T follicular helper cell (primary cell): ENCODE measurements around the gene BUB1.
"Not testable (repeated sequence)": the region's sequence is repeated elsewhere in the genome, so short reads cannot be mapped to it uniquely, and the experiment has no call there.

ENCODE experiments used
- DNase-seq: peaks from one replicate; pipeline ENCODE4 v3.0.0-alpha.2; 2020; ENCODE audit warnings: low read depth
- total RNA-seq, 2 experiments: gene quantifications; one replicate each; lab custom pipeline; 2026; lab: John Stamatoyannopoulos, UW

Gene BUB1
- total RNA-seq: 4.0 to 9.2 reads per million in 2 experiments

DNA sequence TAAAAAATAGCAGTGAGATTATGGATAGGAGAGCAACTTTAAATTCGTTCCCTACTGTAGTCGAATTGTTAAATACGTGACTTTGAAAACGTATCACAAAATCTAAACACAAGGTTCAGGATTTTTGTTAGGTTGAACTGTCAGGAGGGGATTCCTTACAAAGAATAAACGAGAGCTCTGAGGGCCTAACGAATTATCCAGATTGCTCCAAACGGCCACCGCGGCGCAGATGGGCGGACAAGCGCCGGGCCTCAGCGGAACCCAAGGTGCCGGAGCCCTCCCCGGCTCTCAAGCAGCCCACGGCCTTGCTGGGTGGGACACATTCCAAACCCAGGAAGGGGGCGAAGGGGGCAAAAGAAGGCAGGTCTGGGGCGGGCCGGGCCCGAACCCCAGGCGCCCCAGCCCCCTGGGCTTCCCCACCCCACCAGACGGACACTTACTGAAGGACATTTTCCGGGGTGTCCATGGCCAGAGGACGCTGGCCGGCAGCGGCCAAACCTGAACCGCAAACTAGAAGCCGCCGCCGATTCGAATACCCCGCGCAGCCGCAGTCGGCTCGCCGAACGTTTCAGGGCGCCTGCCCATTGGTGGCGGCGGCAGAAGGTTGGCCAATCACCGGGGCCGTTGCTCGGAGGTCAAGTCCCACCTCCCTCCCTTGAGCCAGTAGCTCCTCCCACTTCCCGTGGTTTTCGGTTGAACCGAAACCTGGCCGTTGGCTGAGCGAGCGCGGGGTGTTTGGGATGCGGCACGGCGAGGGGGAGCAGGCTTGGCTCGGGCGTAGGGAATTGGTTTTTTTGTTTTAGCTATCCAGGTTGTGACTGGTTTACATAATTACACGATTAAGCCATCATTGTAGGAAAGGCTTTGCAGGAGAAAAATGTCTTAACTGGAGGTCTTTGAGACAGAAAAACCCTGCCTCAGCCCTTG lies at the start of gene BUB1:
BUB1 (minus strand) TSS at position 534 of the 927 bp plus-strand sequence; CDS start at position 466, 68 bp downstream.
- DNase-seq: peak; percentile 91

DNA sequence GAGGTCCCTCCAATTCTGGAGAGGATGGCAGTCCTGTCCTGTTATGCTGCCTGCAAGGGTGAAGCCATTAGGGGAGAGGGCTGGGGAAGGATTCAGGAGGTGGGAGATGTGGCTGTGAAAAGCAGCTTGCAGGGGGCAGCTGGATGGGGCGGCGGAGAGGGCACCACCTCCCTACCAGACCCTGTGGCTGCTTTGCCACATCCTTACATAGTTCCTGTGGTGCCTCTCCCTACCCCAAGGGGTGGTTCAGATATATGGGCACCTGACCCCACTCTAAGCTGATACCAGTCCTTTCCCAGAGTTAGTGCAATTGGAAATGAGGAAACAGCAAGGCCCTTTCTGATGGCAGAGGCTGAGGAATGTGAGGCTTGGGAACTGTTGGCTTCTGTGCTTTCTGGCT lies 48.4 kb upstream of the BUB1 start:
- DNase-seq: no peak

DNA sequence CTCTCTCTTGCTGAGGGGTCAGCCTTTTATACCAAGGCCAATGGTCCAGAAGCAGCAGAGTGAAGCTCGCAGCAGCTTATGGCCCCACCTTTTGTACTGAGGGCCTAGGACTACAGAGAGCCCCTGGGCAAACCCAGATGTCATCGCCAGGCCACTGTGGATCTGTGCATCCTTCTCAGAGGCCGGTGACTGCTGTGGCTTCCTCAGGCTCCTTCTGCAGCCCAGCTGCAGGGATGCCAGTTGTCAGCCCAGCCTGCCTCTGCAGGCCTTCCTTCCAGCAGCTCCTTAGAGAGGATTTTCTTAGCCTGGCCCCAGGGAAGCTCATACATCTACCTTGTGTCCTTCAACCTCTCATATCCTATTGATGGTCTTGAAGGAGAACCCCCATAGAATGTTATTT lies 48.0 kb upstream of the BUB1 start:
- no peak for DNase-seq

DNA sequence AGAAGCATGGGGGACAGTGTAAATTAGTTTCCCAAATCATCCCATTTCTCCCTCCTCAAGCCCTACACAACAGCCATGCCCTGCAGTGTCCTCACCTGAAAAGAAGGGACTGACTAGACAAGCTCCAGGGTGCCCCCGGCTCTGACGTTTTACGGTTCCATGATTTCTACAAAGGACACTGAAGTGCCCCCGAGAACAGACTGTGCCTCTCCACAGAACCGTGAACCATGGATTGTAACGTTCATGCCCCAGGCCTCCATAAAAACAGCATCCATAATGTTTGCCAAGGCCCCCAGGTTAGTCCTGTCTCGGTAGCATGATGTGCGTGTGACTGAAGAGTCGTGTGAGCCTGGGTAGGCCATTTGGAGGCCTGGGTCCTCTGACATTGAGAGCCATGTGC lies 47.5 kb upstream of the BUB1 start:
- no peak for DNase-seq

DNA sequence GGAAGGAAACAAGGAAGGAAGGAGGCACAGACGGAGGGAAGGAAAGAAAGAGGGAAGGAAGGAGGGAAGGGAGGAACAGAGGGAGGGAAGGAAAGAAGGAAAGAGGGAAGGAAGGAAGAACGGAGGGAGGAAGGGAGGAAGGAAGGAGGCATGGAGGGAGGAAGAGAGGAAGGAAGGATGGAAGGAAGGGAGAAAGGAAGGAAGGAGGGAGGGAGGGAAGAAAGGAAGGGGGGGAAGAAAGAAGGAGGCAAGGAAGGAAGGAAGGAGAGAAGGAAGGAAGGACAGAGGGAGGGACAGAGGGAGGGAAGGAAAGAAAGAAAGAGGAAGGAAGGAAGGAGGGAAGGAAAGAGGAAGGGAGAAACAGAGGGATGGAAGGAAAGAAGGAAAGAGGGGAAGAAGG lies 47.0 kb upstream of the BUB1 start:
- no peak for DNase-seq

DNA sequence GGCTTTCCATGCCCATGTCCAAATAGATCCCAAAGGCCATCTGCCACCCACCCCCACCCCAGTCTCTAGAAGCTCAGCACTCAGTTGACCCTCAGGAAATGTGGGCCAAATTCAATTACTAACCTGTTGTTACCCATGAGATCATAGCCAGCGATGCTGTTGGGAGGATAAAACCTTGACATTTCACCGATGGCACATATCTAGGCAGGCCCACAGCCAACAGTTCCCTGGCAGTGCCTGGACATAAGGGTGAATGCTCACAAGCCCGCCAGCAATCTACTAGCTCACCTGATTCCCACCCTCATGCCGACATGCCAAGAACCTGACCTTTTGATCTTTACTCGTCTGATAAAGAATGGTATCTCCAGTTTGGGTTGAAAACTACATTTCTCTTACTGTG lies 42.7 kb upstream of the BUB1 start:
- no peak for DNase-seq

DNA sequence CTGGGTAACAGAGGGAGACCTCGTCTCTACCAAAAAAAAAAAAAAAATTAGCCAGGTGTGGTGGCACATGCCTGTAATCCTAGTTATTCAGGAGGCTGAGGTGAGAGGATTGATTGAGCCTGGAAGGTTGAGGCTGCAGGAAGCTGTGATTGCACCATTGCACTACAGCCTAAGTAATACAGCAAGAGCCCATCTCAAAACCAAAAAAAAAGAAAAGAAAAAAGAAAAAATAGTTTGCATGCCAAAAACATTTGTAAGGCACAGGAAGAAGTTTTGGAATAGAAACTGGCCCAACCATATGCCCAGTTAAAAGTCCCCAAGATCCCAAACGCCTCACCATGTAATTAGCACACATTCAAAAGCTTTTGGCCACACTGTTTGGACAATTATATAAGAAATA lies 41.1 kb upstream of the BUB1 start:
- no peak for DNase-seq

DNA sequence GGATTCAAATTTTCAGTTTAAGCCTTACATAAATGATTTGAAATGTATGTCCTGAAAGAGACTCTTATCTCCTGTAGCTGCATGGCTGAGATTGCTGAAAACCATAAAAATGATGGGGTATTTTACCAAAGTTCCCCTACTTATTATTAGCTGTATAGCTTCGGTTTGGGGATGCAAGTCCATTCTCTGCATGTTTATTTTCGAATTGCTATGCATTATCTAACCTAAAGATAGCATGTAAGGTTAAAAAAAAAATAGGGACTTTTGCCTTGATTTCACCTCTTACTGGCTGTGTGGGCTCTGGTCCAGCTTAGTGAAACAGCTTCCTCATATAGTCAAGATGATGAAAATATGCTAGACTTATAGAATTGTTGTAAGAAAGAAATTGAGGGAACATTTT lies 40.5 kb upstream of the BUB1 start:
- DNase-seq: no peak

DNA sequence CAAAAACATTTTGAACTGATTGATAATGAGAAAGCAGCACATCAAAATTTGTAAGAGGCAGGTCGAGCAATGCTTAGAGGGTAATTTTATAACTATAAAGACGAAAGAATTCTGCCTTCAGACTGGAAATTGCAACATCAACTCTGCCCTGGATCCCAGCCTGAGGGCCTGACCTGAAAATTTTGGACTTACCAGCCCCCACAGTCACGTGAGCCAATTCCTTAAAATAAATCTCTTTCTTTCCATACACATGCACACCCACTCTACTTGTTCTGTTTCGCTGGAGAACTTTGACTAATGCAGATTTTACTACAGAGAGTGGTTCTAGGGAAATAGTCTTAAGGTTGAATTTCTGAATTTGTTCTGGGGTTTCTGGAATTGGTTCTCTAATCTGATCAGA lies 39.9 kb upstream of the BUB1 start:
- DNase-seq: no peak

DNA sequence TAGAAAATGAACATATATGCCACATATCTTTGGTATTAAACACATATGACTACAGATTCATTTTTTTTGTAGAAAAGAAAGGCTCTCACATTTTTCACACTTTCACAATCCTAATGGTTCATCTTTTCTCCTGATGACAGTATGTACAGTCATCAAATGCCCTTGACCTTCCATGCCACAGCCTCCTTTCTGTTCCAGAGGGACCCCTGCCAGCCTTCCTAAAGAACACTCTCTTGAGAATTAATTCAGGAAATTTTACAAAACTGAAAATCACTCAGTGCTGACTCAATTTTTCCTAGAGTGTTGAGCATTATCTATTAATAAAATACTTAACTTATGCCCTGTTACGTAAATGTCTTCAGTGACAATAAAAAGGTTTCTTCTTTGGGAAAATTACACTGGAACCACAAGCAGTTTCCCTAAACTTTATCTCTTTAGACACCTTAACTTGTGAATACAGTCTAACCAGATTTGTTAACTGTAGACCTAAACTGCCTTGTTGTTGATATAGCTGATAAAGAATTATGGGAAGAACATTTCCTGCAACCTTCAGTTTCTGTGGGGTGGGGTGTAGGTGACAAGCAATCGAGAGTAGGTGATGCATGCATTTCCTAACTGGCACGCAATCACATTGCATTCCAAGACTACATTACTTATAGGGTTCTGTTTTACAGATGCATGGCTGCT lies 39.2 kb upstream of the BUB1 start:
- no peak for DNase-seq

DNA sequence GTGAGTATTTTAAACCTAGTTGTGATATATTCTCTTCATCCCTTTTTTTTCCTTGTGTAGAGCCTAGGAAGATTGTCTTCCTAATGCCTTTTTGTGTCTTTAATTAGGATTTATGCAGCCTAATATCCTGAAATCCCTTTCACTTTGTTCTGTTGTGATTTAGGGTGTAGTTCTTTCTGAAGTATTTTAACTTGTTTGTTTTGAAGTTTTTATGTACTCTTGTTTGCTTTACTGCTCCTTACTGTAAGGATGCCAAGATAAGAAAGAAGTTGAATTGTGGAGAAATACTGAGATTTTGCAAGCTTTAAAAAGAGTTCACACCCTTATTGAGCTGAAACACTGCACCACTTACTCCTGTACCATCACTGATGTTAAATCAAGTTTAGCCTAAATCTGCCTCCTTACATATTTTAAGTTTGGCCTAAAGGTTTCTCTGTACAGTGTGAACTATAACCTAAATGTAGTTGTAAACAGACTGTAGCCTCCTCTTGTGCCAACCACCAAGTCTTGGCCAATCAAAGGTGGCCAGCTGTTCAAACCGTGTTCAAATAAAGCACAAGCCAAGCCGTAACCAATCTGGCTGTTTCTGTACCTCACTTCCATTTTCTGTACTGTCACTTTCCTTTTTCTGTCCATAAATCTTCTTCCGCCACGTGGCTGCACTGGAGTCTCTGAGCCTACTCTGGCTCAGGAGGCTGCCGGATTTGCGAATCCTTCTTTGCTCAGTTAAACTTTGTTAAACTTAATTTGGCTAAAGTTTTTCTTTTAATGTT lies 36.8 kb upstream of the BUB1 start:
- no peak for DNase-seq

DNA sequence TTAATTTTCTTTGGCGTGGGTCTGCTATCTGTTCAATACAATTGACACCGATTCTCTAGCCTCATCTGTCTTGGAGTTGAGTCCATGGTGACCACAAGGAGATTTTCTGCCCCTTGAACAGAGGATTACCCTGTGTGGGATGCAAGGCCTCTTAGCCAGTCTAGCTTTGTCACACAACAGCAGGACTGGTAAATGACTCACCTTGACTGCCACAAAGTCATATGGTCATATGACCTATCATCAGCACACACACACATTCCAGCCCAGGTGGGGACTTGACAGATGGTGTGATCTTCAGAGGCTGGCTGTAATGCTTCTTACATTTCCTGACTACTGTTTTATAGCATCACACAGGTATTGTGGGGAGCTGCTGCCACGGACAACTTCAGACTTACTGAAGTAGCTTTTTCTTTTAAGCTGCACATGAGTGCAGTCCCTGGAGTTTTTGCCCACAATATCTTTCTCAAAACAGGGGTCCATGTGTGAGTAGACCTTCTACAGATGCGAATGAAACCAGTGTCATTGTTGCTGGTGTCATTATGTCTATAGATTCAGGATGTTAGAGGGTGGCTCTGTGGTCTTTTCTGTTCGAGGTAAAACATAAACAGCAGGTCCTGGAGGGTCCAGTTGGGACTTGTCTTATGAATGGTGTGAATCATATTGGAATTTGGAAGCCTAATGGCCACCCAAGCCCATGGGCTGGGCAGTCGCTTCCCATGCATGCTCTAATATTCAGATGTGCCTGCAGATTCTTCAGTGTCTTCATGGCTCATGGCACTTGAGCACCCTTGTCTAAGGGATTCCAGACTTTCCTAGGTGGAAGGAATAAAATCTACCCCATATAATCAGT lies 35.9 kb upstream of the BUB1 start:
- no peak for DNase-seq

DNA sequence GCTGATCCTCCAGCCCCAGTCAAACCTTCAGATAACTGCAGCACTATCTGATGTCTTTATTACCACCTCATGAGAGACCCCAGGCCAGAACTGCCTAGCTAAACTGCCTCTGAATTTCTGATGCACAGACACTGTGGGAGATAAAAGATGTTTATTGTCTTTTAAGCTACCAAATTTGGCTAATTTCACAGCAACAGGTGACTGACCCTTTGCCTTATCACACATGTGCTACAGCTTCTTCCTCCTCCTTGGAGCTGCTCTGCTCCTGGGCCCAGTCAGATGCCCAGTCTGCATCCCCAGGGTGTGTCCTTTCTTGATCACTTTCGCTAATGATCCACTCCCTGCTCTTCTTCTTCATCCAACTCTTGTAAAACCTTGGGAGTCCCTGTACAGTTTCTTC lies 34.9 kb upstream of the BUB1 start:
- no peak for DNase-seq

DNA sequence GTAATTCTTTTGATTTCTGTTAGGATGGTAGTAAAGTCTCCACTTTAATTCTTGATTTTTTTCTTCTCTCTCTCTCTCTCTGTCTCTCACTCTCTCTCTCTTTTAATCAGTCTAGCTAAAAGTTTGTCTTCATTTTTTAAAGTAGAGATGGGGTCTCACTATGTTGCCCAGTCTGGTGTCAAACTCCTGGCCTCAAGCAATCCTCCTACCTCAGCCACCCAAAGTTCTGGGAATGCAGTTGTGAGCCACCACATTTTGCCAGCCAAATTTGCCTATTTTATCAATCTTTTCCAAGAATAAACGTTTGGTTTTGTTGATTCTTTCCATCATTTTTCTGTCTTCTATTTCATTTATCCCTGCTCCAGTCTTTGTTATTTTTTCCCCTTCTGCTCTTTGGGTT lies 30.6 kb upstream of the BUB1 start:
- DNase-seq: no peak

DNA sequence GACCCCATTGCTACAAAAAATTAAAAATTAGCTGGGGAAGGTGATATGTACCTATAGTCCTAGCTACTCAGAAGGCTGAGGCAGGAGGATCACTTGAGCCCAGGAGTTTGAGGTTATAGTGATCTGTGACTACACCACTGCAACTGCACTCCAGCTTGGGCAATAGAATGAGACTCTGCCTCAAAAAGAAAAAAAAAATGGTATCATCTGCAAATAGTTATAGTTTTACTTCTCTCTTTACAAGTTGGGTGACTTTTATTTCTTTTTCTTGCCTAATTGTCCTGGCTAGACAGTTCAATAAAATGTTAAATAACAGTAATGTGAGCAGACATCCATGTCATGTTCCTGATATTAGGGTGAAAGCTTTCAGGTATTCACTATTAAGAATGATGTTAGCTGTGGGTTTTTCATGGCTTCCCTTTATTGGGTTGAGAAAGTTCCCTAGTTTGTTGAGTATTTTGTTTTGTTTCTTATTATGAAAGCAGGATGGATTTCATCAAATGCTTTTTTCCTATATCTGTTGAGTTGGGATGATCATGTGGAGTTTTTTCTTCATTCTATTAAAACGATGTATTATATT lies 29.6 kb upstream of the BUB1 start:
- DNase-seq: no peak

DNA sequence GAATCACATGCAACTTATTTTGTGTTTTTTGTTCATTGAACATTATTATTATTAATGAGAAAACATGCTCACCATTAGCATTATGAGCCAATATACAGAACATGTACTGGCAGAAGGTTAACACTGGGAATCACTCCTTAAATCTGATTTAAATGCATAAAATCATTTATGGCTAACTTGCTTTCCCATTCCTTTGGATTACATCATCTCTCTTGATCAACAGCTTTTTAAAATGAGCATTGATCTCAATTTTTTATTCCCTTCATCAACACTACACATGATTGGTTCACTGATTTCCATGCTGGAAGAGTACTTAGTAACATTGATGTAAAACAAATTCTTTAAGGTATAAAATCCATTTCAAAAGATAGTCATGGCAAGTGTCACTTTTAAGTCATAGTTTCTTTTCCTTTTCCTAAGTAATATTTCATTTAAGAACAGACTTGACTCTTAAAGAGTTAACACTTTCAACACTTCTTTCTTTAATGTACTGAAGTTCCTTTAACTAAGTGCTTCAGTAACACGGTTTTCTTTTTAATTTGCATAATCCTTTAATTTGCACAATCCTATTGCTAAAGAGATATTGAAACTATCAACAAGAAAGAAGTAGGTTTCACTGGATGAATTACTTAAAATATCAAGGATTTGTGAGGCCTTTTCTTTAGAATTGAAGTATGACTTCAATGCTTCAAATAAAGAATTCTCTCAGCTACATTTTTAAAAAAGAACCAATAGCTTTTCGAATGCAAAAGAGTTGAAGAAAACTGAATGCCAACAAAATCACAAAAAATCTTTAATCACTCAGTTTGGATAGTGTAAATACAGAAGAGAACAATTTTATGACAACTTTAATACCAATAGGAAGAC lies 24.9 kb upstream of the BUB1 start:
- DNase-seq: no peak

DNA sequence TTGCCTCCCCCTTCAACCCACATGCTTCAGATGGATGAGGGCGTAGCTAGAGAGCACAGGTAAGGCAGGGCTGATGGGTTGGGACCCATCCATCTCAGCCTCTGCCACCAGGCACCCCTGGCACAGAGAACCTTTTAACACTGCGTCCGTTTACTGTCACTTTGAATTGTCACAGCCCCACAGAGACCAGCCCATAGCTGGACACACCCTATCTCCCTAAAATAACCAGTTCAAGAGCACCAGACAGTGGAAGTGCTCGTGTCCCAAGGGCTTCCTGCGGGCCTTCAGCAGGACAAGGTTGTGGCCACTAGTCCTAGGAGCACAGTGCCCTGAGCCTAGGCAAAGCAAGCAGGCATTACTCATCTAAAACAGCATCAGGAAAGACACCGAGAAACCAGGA lies 20.4 kb upstream of the BUB1 start:
- not testable (repeated sequence) for DNase-seq

DNA sequence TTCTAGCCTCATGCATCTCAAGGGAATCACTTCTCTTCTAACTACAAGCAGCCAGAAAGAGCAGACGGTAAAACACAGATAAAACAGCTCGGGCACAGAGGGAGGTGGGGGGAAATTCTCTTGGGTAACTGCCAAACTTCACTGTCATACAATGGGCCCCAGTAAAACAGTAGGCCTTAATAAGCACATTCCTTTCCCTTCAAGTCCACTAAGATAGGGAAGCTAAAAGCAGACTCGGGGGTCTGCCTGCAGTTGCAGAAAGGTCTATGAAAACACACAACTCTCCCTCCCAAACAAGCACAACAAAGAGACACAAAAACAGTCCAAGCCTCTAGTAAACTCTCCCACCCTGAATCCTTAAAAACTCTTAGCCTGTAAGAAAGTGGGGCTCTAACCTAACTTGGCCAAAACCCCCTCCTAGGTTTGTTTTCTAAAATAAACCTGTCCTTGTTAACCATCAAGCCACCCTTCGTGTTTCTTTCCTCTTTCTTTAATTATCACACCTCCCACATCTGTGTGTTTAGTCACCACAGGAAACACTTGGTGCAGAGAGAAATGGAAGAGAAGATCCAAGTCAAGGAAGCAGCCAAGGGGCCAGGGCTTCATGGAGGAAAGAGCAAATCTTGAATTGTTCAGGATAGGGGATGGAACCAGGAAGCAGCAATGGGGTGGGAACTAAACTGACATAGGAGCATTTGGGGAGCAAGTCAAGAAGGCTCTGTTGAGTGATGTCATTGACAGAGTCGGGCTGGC lies 17.5 kb upstream of the BUB1 start:
- DNase-seq: not testable (repeated sequence)

DNA sequence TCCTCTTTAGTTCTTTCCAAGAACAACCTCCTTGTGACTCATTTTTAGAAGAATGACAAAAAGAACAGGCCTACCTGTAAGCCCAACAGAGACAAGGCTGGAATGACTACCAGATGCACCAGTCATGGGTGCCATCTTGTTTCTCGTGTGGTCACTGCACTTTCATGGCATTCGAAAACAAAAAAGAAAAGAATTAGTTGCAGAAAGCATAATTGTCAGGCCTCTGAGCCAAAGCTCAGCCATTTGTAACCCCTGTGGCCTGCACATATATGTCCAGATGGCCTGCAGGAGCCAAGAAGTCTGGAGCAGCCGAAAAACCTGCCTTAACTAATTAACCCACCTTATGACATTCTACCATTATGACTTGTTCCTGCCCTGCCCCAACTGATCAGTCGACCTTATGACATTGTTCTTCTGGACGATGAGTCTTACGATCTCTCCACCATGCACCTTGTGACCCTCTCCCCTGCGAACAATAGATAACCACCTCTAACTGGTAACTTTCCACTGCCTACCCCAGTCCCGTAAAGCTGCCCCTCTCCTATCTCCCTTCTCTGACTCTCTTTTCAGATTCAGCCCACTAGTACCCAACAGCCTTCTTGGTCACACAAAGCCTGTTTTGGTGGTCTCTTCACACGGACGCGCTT lies 13.9 kb upstream of the BUB1 start:
- no peak for DNase-seq
